HG03066 (cell line): ENCODE measurements around the gene CHST12.
"Not testable (repeated sequence)": the region's sequence is repeated elsewhere in the genome, so short reads cannot be mapped to it uniquely, and the experiment has no call there.

Source experiments
- ATAC-seq: cut with Tn5 transposase; IDR thresholded peaks from one replicate; pipeline ENCODE4 v1.9.1; 2021; ENCODE audit warnings: low read depth; ENCODE audit not compliant: unreplicated experiment

Gene CHST12

DNA sequence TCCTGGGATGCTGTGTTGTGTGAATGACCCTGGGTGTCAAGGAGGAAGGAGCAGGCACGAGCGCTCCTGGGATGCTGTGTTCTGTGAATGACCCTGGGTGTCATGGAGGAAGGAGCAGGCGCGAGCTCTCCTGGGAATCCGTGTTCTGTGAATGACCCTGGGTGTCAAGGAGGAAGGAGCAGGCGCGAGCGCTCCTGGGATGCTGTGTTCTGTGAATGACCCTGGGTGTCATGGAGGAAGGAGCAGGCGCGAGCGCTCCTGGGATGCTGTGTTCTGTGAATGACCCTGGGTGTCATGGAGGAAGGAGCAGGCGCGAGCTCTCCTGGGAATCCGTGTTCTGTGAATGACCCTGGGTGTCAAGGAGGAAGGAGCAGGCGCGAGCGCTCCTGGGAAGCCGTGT lies 25.9 kb upstream of the CHST12 start:
- ATAC-seq = not testable (repeated sequence)

DNA sequence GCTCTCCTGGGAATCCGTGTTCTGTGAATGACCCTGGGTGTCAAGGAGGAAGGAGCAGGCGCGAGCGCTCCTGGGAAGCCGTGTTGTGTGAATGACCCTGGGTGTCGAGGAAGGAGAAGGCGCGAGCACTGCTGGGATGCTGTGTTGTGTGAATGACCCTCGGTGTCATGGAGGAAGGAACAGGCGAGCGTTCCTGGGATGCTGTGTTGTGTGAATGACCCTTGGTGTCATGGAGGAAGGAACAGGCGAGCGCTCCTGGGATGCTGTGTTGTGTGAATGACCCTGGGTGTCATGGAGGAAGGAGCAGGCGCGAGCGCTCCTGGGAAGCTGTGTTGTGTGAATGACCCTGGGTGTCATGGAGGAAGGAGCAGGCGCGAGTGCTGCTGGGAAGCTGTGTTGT lies 25.3 kb upstream of the CHST12 start:
- ATAC-seq = not testable (repeated sequence)

DNA sequence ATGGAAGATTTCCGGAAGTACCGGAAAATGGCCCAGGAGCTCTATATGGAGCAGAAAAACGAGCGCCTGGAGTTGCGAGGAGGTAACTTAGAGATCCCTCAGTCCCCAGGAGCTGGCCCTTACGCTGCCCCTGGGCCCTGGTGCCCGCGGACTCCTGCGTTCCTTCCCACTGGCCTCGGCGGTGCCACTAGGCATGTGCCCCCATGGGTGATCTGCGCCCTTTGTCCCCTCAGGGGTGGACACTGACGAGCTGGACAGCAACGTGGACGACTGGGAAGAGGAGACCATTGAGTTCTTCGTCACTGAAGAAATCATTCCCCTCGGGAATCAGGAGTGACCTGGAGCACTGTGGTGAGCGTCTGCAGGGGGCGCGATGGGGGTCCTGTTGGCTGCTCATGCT lies 24.2 kb upstream of the CHST12 start:
- no peak for ATAC-seq

DNA sequence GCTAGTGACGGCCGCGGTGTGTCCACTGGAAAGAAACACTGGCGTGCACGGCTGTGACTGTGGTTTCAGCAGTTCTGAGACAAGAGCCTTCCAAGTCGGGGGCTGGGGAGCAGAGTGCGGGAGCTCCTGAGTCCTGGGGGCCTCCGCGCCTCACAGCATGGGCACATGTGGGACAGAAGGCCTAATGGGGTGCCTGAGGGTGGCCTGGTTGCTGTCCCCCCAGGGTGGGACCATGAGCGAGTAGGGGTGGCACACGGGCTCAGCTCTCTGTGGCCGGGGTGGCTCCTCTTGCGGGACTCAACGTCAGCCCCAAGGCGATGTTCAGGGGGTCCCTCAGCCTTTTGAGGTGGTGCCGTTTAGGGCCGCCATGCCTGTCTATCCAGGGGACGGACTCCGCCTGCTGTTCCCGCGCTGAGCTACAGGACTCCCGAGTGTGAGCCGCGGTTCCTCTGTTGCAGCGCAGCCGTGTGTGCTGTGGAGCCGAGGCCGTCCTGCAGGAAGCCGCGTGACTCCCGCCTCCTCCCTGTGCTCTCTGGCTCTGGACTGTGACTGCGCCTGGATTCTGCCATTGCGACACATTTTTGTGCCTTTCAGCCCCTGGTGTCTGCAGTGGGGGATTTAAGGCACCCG lies 23.5 kb upstream of the CHST12 start:
- ATAC-seq = no peak

DNA sequence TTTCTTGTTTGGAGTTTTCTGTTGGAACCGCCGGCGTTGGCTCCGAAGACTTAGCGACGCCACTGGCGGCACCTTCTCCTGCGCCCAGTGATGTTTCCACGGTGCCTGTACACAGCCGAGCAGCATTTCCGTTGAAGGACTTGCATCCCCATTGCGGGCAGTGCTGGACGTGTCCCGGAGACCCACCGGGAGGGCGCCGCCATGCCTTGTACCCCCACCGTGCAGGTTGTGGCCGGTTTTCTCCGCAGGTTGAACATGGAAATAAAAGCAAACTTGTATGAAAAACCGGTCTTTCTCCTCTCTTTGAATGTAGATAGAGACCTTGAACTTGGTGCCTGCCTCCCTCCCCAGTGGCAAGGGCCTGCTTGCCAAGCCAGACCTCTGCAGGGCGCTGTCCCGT lies 22.9 kb upstream of the CHST12 start:
- no peak for ATAC-seq

DNA sequence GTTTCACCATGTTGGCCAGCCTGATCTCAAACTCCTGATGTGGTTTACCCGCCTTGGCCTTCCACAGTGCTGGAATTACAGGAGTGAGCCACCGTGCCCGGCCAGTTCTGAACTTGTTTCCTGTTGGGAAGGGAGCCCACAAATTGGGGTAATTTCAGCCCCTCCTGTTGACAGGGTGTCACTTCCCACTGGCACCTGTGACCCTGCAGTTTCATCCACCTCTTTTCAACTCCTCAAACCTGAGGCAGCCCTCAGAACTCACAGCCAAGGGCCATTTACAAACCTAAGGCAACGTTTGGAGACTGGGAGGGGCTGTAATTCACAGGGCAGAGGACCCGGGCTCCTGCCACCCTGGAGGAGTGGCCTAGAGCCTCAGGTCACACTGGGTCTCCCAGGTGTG lies 22.2 kb upstream of the CHST12 start:
- no peak for ATAC-seq

DNA sequence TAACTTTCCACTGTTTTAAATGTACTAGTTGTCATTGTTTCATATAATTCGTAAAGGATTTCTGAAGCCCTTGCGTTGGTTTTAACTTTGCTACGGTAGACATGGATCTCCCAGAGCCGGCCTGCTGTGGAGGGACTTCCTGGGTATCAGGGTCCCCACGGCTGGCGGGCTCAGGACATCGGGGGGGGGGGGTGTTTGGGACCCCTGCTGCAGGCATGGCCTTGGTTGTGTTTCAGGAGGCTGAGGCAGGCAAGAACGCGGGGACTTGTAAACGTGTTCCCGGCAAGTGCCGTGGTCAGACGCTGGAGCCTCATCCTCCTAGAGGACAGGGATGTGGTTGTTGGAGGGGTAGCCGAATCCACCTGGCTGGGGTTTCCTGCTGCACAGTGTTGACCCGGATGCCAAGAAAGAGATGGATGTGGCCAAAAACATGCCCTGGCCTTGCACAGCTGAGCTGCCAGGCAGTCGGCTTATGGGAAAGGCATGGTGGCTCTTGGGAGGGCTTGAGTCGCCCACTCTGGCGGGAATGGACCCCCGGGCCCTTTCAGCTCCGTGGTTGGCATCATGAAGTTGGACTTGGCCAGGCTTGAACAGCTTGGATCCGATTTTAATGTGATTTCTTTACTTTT lies 21.4 kb upstream of the CHST12 start:
- no peak for ATAC-seq

DNA sequence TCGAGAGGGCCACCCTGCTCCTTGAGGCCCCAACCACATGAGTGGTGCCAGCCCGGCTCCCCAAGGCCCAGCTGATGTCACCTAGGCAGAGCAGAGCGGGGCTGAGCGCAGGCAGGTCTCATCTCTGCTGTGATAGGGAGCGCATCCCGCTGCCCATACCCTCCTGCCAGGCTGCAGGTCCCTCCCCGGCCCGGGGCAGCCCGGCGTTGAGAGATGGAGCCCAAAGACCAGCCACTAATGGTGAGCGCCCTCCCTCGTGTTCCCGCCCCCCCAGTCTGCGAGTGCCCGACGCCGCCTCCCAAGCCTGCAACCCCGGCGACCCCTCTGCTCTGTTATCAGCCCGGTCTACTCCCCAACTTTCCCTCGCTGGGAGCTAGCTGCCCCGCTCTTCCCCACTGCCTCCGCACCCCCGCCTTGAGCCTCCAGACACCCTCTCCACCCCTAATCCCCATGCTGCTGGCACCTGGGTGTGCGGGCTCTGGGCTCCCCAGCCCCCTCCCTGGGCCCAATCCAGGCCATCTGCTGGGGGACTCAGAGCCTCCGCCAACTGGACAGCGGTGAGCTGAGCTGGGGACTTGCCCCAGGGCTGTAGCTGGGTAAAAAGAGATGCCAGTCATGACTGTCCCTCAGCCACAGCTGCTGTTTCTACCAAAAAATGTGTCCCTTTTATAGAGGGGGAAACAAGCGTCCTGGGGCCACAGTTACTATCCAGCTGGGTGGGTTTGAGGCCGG lies 19.7 kb upstream of the CHST12 start:
- no peak for ATAC-seq

DNA sequence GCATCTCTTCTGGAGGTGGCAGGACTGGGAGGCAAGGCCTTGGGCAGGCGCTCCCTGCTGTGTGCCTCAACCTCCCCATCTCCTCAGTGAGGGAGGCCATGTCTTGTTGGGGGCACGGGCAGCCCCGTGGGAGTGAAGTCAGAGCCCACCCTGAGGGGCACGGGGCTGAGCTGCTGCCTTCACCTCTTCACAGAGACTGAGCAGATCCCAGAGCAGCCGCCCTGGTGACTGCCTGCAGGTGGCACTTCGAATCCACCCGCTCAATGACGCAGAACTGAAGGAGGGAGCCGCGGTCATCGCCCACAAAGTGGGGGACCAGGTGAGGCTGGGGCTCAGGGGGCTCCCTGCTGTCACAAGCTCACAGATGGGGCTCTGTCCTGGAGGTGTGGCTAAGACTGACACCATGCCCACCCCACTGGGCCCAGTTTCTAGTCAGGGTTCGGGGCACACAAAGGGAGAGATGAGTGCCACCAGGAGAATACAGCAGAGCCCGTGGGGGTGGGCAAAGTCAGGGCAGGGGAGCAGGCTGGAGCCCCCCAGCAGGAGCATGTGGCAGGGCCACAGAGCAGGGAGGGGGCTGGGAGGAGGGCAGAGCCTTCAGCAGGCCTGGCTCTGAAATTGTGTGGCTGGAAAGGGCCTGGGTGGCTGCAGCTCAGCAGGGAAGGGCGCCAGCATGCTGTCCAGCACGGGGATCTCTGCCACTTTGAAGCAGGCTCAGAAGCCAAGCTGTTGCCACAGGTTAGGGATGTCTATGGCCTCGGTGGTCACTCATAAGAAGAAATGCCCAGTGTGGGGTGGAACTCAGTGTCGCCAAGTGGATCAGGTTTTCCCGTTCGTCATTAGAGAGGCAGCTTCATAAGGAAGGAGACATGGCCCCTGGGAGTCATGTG lies 18.8 kb upstream of the CHST12 start:
- no peak for ATAC-seq

DNA sequence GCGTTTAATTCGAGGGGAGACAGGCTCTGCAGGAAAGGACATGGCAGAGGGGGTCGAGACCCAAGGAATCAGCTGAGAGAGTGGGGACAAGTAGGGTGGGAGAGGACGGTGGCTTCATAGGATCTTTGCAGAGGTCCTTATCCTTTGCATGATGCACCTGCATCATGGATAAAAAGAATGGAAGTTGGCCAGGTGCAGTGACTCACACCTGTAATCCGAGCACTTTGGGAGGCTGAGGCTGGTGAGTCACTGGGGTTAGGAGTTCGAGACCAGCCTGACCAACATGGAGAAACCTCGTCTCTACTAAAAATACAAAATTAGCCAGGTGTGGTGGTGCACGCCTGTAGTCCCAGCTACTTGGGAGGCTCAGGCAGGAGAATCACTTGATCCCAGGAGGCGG lies 17.3 kb upstream of the CHST12 start:
- ATAC-seq = not testable (repeated sequence)

DNA sequence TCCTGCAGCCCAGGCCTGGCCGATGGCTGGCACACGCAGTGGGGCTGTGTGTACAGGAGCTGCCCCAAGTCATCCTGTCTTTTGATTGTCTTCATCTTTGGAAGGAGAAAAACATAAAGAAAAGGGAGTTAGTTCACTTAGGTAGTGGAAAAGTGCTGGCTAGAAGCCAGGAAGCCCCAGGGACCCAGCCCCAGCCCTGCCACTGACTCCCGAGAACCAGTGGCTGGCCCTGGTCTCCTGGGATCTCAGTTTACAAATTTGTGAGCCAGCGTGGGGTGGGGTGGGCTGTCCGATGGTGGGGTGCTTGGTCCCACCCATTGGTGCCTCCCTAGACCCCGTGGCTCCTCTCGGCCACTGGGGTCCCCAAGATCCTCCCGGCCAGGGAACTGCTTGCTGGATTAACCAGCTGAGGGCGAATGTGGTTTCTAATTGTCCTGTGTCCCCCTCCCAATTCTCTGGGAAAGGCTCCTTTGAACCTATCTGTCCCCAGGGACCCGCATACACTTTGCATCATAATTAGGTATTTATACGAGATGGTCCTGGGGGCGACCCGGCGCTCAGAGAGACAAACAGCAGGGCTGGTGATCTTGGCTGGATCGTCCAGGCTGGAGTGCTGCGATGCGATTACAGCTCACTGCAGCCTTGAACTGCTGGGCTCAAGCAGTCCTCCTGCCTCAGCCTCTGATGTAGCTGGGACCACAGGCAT lies 16.3 kb upstream of the CHST12 start:
- ATAC-seq = no peak

DNA sequence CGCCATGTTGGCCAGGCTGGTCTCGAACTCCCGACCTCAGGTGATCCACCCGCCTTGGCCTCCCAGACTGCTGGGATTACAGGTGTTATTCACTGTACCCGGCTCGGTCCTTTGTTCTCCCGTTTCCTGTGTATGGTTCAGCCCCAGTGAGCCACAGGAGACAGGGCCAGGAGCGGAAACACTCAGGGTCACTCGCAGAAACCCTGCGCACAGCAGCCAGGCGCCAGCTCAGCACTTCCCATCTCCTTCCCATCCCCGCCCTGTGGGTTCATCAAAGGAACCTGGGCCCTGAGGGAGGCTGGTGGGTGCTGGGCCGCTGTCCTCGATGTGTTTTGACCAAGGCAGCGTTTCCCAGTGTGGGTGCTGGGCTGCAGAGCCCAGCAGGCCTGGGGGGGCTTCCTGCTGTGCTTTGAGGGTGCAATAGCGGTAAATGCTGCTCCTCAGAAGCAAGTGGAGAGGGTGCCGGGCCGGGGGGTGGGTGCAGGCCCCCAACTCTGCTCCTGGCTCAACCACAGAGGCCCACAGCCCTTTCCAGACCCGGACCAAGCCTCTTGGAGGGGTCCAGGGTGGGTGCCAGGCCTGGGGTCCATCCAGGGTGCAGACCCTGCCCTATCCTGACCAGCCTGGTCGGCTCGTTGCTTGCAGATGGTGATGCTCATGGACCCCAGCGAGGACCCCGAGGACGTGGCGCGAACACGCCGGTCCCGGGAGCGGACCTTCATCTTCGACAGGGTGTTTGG lies 15.3 kb upstream of the CHST12 start:
- ATAC-seq = no peak

DNA sequence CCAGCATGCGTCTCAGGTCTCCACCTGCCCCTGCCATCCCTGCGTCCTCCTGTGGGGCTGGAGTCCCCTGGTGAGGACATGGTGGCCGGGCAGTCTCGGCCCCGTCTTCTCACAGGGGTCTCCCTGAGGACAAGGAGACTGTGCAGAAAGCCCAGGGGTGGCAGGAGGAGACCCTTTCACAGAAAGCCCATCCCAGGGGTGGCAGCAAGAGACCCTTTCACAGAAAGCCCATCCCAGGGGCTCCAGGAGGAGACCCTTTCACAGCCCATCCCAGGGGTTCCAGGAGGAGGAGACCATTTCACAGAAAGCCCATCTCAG lies 14.8 kb upstream of the CHST12 start:
- ATAC-seq = no peak

DNA sequence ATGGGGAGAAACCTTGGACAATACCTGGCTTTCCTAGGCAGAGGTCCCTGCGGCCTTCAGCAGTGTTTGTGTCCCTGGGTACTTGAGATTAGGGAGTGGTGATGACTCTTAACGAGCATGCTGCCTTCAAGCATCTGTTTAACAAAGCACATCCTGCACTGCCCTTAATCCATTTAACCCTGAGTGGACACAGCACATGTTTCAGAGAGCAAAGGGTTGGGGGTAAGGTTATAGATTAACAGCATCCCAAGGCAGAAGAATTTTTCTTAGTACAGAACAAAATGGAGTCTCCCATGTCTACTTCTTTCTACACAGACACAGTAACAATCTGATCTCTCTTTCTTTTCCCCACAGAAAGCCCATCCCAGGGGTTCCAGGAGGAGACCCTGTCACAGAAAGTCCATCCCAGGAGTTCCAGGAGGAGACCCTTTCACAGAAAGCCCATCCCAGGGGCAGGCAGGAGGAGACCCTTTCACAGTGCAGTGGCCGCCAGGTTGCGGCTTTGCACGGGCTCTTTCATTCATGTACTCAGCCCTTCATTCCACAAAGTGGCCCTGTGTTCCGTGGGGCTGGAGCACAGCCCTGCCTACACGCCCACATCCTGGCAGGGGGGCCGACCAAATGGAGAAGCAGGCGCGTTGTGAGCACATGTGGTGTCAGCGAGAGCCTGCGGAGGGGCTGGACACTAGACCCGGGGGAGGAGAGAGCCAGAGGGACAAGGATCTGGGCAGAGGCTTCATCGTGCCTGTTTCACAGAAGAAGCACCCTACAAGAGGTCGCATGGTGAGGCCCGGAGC lies 13.2 kb upstream of the CHST12 start:
- ATAC-seq = not testable (repeated sequence)

DNA sequence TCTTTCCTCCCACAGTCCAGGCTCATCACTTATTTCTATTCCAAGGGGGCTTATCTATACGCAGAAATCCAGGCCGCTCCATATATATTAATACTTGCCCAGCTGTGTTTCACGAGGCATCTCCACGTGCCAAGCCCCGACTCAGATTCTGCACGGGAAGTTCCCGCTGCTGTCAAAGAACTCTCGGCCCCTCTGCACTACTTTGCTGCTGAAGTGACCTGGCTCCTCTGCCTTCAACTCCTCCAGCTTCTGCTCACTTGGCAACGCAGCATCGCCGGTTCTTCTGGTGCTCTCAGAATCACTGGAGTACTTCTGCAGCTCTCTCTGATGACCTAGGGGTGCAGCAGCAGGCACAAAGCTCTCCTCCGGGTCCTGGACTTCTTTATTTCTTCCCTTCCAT lies 9.7 kb upstream of the CHST12 start:
- no peak for ATAC-seq

DNA sequence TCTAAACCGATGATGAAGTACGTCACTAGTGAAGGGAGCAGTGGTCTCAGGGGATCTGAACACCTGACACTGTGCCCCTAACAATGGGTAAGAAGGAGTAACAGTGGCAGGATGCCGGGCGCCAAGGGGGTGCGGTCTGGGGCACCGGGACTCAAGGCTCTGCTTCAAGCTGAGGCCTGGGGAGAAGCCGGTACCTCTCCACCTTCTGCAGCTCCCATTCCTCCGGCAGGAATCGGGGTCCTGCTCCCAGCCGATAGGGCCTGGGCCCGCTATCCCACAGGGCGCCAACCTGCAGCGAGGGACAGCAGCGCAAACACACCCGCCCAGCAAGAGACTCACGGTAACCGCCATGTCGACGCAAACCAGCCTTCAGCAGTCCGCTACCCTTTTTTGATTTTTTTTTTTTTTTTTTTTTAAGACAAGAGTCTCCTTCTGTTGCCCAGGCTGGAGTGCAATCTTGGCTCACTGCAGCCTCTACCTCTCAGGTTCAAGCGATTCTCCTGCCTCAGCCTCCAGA lies 8.8 kb upstream of the CHST12 start:
- ATAC-seq = no peak

DNA sequence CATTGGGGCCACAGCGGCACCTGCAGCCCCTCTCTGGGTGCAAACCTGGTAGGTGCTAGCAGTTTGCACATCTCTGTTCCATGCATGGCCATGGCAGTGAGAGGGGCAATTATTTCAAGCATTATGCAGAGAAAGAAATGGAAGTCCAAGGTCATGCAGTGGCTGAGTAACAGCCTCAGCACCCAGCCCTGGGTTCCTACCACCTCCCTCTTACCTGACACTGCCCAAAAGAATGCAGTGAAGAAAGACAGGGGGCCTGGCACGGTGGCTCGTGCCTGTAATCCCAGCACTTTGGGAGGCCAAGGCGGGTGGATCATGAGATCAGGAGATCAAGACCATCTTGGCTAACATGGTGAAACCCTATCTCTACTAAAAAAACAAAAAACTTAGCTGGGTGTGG lies 4.9 kb upstream of the CHST12 start:
- no peak for ATAC-seq

DNA sequence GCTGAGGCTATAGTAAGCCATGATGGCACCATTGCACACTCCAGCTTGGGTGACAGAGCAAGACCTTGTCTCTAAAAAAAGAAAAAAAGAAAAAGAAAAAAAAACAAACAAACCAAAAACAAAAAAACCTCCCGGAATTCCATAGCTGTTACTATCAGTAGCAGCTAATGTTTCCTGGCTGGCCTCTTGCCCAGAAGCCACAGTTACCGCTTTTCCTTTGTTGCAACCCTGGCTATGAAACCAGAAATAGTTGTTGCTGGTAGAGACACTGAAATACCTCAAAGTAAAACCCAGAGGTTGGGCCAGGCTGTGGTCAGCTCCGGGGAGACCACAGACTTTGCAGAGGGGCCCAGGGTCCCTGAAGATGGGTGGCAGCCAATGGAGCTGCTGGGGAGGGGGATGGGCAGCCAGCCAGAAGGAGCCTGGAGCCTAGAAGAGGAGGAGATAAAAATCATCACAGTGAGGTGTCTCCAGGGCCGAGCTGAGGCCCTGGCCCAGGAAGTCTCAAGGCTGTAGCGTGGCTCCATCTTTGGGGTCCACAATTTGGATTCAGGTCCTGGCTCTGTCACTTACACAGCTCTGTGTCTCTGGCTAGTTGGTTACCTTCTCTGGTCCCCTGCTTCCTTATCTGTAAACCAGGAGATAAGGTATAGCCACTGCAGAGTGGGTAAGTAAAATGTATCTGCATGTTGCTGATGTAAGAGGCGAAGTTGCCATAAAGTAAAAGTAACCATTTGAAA lies 3.4 kb upstream of the CHST12 start:
- no peak for ATAC-seq
